IPS DF 6.9 (cell line): Measurements from ENCODE around the gene PIGK.
"Not testable (repeated sequence)": the region's sequence is repeated elsewhere in the genome, so short reads cannot be mapped to it uniquely, and the experiment has no call there.

Experiments used
- DNase-seq: peaks from one replicate; pipeline ENCODE4 v3.0.0-alpha.2; 2013; ENCODE audit warnings: low read depth, low spot score
- H3K27ac ChIP-seq: one replicate; pipeline ENCODE4 v1.5.1; 2013; ENCODE audit warnings: low read length, control low read depth
- H3K27me3 ChIP-seq: 2 replicates; pipeline ENCODE4 v1.6.1; 2013; ENCODE audit warnings: mild to moderate bottlenecking, low read length; ENCODE audit not compliant: control insufficient read depth, insufficient read depth
- H3K36me3 ChIP-seq: 2 replicates; pipeline ENCODE4 v1.6.1; 2013; ENCODE audit warnings: low read length; ENCODE audit not compliant: control insufficient read depth, insufficient read depth
- H3K4me1 ChIP-seq: 2 replicates; pipeline ENCODE4 v1.6.1; 2013; ENCODE audit warnings: low read length; ENCODE audit not compliant: control insufficient read depth, insufficient read depth
- H3K4me3 ChIP-seq: 2 replicates; pipeline ENCODE4 v1.5.1; 2013; ENCODE audit warnings: mild to moderate bottlenecking, low read length
- H3K9me3 ChIP-seq: 2 replicates; pipeline ENCODE4 v1.6.1; 2013; ENCODE audit warnings: low read length, inconsistent platforms; ENCODE audit not compliant: control insufficient read depth, insufficient read depth
- WGBS: extraction: QIAGEN DNeasy Blood & Tissue Kit; methylation state at CpG from one replicate; pipeline ENCODE4 v1.1.7; 2013; ENCODE audit warnings: mixed read lengths, missing lambda C conversion rate; ENCODE audit not compliant: insufficient read length, insufficient coverage; 5-methylcytosine and 5-hydroxymethylcytosine counted together

The PIGK gene

DNA sequence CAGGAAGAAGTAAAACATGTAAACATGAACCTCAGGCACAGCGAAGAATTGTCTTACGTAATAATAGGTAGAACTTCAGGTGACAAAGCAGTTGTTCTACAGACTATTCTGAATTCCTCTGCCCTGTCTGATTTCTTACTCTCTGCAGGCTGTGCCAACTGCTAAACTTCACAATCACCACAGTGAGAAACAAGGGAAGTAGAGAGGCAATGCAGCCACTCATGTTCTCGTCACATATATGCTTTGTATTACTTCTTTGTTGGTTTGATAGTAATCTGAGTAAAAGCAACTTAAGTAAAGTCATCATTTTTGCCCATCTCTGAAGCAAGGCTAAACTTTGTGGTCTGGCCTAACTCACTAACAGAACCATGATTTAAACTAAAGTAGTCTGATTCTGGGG lies 21.9 kb downstream of the PIGK start:
- no peak overlapping the region for H3K4me3 ChIP-seq
- H3K27me3 ChIP-seq = no peaks in the 10 kb centered on the region
- no peaks in the 10 kb centered on the region for H3K4me1 ChIP-seq
- WGBS = no CpG with 5 or more reads among the region's 3 CpGs
- H3K9me3 ChIP-seq = no peaks in the 10 kb centered on the region
- no peak overlapping the region for H3K27ac ChIP-seq
- H3K36me3 ChIP-seq = no peaks in the 10 kb centered on the region
- no peak for DNase-seq

DNA sequence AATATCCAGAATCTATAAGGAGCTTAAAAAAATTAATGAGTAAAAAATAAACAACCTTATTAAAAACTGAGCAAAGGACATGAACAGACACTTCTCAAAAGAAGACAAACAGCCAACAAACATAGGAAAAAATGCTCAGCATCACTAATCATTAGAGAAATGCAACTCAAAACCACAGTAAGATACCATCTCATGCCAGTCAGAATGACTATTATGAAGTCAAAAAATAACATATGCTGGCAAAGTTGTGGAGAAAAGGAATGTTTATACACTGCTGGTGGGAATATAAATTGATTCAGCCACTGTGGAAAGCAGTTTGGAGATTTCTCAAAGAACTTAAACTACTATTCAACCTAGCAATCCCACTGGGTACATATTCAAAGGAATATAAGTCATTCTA lies 25.3 kb downstream of the PIGK start:
- H3K27me3 ChIP-seq = no peaks in the 10 kb centered on the region
- H3K36me3 ChIP-seq = no peaks in the 10 kb centered on the region
- no peak for DNase-seq
- H3K4me1 ChIP-seq = no peaks in the 10 kb centered on the region
- H3K9me3 ChIP-seq = no peaks in the 10 kb centered on the region
- no peak overlapping the region for H3K27ac ChIP-seq
- H3K4me3 ChIP-seq = no peak overlapping the region

DNA sequence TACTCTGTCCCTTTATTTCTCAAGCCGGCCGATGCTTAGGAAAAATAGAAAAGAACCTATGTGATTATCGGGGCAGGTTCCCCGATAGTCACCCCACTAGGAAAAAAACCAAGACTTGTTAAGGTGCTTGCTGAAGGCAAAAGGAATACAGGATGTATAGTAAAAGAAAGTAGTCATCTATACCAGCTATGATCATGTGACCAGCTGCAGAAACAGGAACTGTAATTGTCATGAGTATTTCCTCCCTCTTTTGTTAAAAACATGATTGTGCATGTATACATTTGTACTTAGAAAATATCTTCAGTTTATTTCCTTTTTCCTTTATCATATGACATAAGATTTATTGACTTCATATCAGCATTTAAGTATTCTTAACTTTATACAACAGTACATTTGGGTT lies 30.5 kb downstream of the PIGK start:
- no CpG with 5 or more reads among the region's 4 CpGs for WGBS
- Histone ChIP-seq H3K36me3 (no peaks in the 10 kb centered on the region; the same call in 1 of the 2 replicates), H3K4me3 (no peak overlapping the region), H3K27ac (no peak overlapping the region), H3K9me3 (no peaks in the 10 kb centered on the region), H3K4me1 (no peaks in the 10 kb centered on the region), H3K27me3 (no peaks in the 10 kb centered on the region)
- no peak for DNase-seq

DNA sequence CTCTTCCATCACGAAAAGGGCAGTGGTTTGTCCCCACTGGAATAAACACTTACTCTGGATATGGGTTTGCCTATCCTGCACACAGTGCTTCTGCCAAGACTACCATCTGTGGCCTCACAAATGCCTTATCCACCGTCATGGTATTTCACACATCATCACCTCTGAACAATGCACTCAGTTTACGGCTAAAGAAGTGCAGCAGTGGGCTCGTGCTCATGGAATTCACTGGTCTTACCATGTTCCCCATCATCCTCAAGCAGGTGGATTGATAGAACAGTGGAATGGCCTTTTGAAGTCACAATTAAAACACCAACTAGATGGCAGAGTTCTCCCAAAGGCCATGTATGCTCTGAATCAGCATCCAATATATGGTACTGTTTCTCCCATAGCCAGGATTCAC lies 32.3 kb downstream of the PIGK start:
- H3K27me3 ChIP-seq, H3K4me1 ChIP-seq, DNase-seq, H3K36me3 ChIP-seq, H3K9me3 ChIP-seq, H3K27ac ChIP-seq, H3K4me3 ChIP-seq: not testable (repeated sequence)
- WGBS = no CpG with 5 or more reads among the region's 4 CpGs

DNA sequence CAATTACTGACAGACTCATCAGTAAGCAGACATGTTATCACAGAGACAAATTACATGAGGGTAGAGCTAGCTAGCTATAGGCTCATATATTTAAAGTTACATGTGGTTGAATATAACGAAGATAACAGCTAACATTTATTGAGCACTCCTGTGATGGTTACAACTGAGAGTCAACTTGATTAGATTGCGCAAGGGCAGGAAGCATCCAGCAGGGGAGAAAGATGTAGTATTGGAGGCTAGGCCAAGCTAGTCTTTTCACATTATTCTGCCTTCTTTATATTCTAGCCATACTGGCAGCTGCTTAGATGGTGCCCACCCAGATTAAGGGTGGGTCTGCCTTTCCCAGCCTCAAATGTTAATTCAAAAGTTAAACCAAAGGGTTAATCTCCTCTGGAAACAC lies 37.1 kb downstream of the PIGK start:
- Histone ChIP-seq H3K9me3 (peaks cover 1% of the 10 kb centered on the region), H3K4me1 (no peaks in the 10 kb centered on the region), H3K36me3 (no peaks in the 10 kb centered on the region), H3K4me3 (no peak overlapping the region), H3K27ac (no peak overlapping the region), H3K27me3 (no peaks in the 10 kb centered on the region)
- no CpG with 5 or more reads among the region's 2 CpGs for WGBS
- no peak for DNase-seq

DNA sequence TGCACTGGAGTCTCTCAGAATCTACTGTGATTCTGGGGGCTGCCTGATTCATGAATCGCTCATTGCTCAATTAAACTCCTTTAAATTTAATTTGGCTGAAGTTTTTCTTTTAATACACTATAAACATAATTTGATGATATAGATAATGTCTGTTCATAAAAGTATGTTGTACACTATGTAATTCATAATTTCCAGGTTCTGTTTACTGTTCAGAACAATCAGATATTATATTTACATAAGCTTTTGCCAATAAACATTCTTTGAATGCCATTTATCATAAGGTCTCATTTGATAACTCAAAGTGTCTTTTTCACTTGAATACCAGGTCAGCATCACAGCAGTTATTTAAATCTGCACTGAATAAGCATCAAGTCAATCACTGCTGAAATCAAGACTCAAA lies 39.6 kb downstream of the PIGK start:
- no peaks in the 10 kb centered on the region for H3K4me1 ChIP-seq
- no CpG with 5 or more reads among the region's 1 CpG for WGBS
- H3K36me3 ChIP-seq = no peaks in the 10 kb centered on the region
- no peaks in the 10 kb centered on the region for H3K27me3 ChIP-seq
- no peak overlapping the region for H3K27ac ChIP-seq
- H3K4me3 ChIP-seq = no peak overlapping the region
- no peak for DNase-seq
- H3K9me3 ChIP-seq = peaks cover 1% of the 10 kb centered on the region

DNA sequence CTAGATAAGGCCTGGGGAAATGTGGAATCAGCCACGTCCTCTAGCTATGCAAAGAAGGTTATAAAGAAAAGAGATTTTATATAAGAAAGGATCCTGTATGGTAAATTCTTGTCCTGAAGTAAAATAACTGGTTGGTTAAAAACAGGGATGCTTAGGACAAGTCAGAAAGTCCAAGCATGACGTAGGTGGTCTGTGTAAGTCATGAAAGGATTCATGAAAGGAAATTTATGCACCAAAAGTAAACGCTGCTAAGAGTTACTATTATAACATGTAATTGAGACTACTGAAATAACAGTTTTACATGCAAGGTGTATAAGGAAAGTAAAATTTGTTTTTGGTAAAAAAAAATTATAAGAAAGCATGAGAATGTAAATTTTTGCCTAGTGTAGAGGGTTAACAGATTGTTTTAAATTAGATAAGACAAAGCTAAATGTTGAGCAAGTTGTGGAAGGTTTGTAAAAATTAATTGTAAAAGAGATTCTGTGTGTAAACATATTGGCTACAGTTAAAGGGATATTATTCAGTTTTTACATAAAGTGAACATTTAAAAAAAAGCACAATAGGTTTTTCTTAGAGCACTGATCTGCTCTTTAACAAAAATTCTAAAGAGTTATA lies 43.9 kb downstream of the PIGK start:
- no peaks in the 10 kb centered on the region for H3K36me3 ChIP-seq
- WGBS = no CpG with 5 or more reads among the region's 3 CpGs
- no peaks in the 10 kb centered on the region for H3K27me3 ChIP-seq
- H3K9me3 ChIP-seq = peaks cover 4% of the 10 kb centered on the region
- H3K4me3 ChIP-seq = no peak overlapping the region
- no peak overlapping the region for H3K27ac ChIP-seq
- H3K4me1 ChIP-seq = no peaks in the 10 kb centered on the region
- peak; percentile 13 for DNase-seq

DNA sequence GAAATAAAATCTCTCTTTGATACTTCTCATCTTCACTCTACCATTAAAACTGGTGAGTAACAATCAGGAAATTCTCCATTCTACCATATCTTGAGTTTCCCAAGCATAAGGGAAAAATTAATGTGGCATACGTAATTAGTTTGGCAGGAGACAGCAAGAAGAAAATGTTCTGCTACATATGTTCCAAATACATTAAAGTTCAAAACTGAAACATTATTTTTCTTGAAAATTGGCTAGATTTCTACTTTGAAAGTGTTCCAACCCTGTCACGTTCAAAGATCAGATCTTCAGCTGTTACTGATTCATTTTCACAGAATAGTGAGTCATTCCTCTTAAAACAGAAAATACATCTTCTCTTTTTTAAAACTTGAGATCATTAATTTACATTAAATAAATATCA lies 48.5 kb downstream of the PIGK start:
- no CpG with 5 or more reads among the region's 2 CpGs for WGBS
- H3K27ac ChIP-seq = no peak overlapping the region

DNA sequence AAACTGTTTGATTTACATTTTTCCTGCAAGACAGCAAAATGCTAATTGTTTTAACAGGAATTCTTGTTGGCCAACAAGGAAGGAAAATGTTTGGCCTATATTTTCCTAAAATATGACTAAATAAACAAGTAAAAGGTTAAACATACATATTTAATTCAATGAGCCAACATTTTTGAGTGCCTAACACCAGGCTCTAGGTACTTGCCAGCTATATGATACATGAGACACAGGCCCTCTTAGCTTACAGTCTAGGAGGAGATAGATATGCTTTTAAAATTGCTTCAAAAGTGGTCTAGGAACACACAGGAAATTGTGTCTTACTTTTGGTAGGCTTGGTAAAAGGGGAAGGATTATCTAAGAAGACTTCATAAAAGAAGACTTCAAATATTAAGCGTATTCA lies 50.9 kb downstream of the PIGK start:
- WGBS = no CpG with 5 or more reads among the region's 1 CpG
- no peaks in the 10 kb centered on the region for H3K27me3 ChIP-seq
- no peak overlapping the region for H3K4me3 ChIP-seq
- no peaks in the 10 kb centered on the region for H3K9me3 ChIP-seq
- no peak for DNase-seq
- H3K27ac ChIP-seq = no peak overlapping the region
- no peaks in the 10 kb centered on the region for H3K4me1 ChIP-seq
- H3K36me3 ChIP-seq = no peaks in the 10 kb centered on the region

More for the DNA sequence above, 48.5 kb downstream of the PIGK start:
- no peaks in the 10 kb centered on the region for H3K4me1 ChIP-seq
- no peak for DNase-seq
- no peaks in the 10 kb centered on the region for H3K36me3 ChIP-seq
- H3K27me3 ChIP-seq = no peaks in the 10 kb centered on the region
- peaks cover 3% of the 10 kb centered on the region for H3K9me3 ChIP-seq
- H3K4me3 ChIP-seq = no peak overlapping the region

DNA sequence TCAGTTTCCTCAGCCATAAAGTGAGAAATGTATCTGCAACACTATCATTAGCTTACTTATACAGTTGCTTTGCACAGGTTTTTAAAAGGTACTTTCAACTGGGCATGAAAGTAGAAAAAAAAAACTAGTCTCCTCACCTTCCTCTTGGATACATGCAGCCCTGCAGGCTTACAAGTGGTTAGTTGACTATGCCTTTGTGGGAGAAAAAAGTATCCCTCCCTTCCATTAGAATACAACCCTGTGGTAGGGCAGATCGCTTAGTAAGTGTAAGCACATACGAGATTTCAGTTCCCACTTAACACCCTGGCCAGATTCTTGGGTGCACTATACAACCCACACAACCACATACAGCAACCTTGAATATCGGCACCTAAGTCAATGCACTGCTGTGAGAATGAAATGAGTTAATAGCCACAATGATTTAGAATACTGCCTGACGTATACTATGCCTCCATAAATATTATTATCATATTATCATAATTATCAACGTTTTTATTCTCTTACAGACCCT lies 54.7 kb downstream of the PIGK start:
- Histone ChIP-seq H3K27me3 (no peaks in the 10 kb centered on the region), H3K9me3 (no peaks in the 10 kb centered on the region), H3K36me3 (no peaks in the 10 kb centered on the region), H3K27ac (no peak overlapping the region), H3K4me1 (no peaks in the 10 kb centered on the region), H3K4me3 (no peak overlapping the region)
- no peak for DNase-seq
- WGBS = 100% methylated on average over 2 of the region's 5 CpGs

DNA sequence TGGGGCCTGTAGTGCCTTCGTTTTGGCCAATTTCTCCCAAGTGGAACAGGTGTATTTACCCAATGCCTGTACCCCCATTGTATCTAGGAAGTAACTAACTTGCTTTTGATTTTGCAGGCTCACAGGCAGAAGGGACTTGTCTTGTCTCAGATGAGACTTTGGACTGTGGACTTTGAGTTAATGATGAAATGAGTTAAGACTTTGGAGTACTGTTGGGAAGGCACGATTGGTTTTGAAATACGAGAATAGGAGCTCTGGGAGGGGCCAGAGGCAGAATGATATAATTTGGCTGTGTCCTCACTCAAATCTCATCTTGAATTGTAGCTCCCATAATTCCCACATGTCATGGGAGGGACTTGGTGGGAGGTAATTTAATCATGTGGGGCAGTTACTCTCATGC lies 59.5 kb downstream of the PIGK start:
- H3K4me1 ChIP-seq, DNase-seq, H3K9me3 ChIP-seq, H3K27me3 ChIP-seq, H3K27ac ChIP-seq, H3K4me3 ChIP-seq, H3K36me3 ChIP-seq: not testable (repeated sequence)
- WGBS = no CpG with 5 or more reads among the region's 3 CpGs
